WTC11 (cell line): Measurements from ENCODE around the gene SPINK13. TPM values are rescaled to one million over a fixed set of nuclear protein-coding genes. Genes with fewer than 3 reads are reported as not detected.
"Not testable (repeated sequence)": the region's sequence is repeated elsewhere in the genome, so short reads cannot be mapped to it uniquely, and the experiment has no call there.

Source experiments
- ATAC-seq: fragments of 200-7000 bp; cut with Tn5 transposase; 2 replicates; pipeline ENCODE4 v1.10.0; 2021; ENCODE audit warnings: mild to moderate bottlenecking, moderate library complexity
- CTCF ChIA-PET: fragments of 300-600 bp; sonication (Branson Sonifier 250); formaldehyde crosslinking; loops from one replicate; lab custom pipeline; 2021; ENCODE audit warnings: antibody characterized with exemption; lab: Charles Lee
- POLR2A ChIA-PET: fragments of 350-600 bp; sonication (Branson Sonifier 250); formaldehyde crosslinking; loops from one replicate; lab custom pipeline; 2021; ENCODE audit warnings: antibody characterized with exemption; lab: Charles Lee
- DNase-seq: peaks from one replicate; pipeline ENCODE4 v3.0.0; 2021; ENCODE audit warnings: low spot score
- H3K27ac Mint-ChIP-seq: 2 replicates; pipeline ENCODE4 v1.8.0; 2021; ENCODE audit warnings: mixed read lengths
- H3K27me3 Mint-ChIP-seq: 2 replicates; pipeline ENCODE4 v1.8.0; 2021; ENCODE audit warnings: low read depth, mild to moderate bottlenecking, moderate library complexity, mixed read lengths
- H3K36me3 Mint-ChIP-seq: 2 replicates; pipeline ENCODE4 v1.8.0; 2021; ENCODE audit warnings: mixed read lengths
- H3K4me1 Mint-ChIP-seq: 2 replicates; pipeline ENCODE4 v1.8.0; 2022; ENCODE audit warnings: mixed read lengths
- H3K4me3 Mint-ChIP-seq: 2 replicates; pipeline ENCODE4 v1.8.0; 2021; ENCODE audit warnings: mild to moderate bottlenecking, moderate library complexity, mixed read lengths
- H3K9me3 Mint-ChIP-seq: 2 replicates; pipeline ENCODE4 v1.8.0; 2021; ENCODE audit warnings: mixed read lengths
- AFF4 ChIP-seq: sonication (generic); formaldehyde crosslinking; IDR thresholded peaks from 2 replicates; pipeline ENCODE4 v1.8.1; 2023; ENCODE audit warnings: mild to moderate bottlenecking, missing genetic modification reagents, borderline replicate concordance
- ETV6 ChIP-seq: sonication (generic); formaldehyde crosslinking; IDR thresholded peaks from 2 replicates; pipeline ENCODE4 v1.8.1; 2022; ENCODE audit warnings: mild to moderate bottlenecking, missing genetic modification reagents
- GTF2I ChIP-seq: fragments of 250-450 bp; sonication (Bioruptor Pico); conservative IDR thresholded peaks from 2 replicates; pipeline ENCODE4 v1.4.0; 2021; ENCODE audit warnings: mild to moderate bottlenecking
- JAZF1 ChIP-seq: fragments of 250-450 bp; sonication (Bioruptor Pico); IDR thresholded peaks from 2 replicates; pipeline ENCODE4 v1.9.0; 2021; ENCODE audit warnings: moderate library complexity, mild to moderate bottlenecking, inconsistent platforms
- JUN ChIP-seq: sonication (generic); formaldehyde crosslinking; IDR thresholded peaks from 2 replicates; pipeline ENCODE4 v1.8.0; 2023; ENCODE audit warnings: mild to moderate bottlenecking, missing genetic modification reagents
- KAT7 ChIP-seq: sonication (generic); formaldehyde crosslinking; IDR thresholded peaks from 2 replicates; pipeline ENCODE4 v1.8.1; 2023; ENCODE audit warnings: missing genetic modification reagents, mild to moderate bottlenecking, borderline replicate concordance
- NFATC4 ChIP-seq: fragments of 250-450 bp; sonication (Bioruptor Pico); IDR thresholded peaks from 2 replicates; pipeline ENCODE4 v1.9.0; 2021; ENCODE audit warnings: mild to moderate bottlenecking
- NFYB ChIP-seq: sonication (generic); formaldehyde crosslinking; conservative IDR thresholded peaks from 2 replicates; pipeline ENCODE4 v1.8.0; 2022; ENCODE audit warnings: low read depth, missing genetic modification reagents
- NR3C1 ChIP-seq: sonication (generic); formaldehyde crosslinking; conservative IDR thresholded peaks from 2 replicates; pipeline ENCODE4 v1.8.1; 2023; ENCODE audit warnings: low read depth, mild to moderate bottlenecking, missing genetic modification reagents
- PRDM15 ChIP-seq: sonication (generic); formaldehyde crosslinking; IDR thresholded peaks from 2 replicates; pipeline ENCODE4 v1.8.0; 2022; ENCODE audit warnings: missing genetic modification reagents
- RORB ChIP-seq: fragments of 250-450 bp; sonication (Bioruptor Pico); IDR thresholded peaks from 2 replicates; pipeline ENCODE4 v1.9.0; 2021; ENCODE audit warnings: mild to moderate bottlenecking
- ZNF396 ChIP-seq: fragments of 250-450 bp; sonication (Bioruptor Pico); IDR thresholded peaks from 2 replicates; pipeline ENCODE4 v1.8.0; 2021; ENCODE audit warnings: mild to moderate bottlenecking, moderate library complexity, borderline replicate concordance
- ZNF532 ChIP-seq: fragments of 250-450 bp; sonication (Bioruptor Pico); IDR thresholded peaks from 2 replicates; pipeline ENCODE4 v1.9.0; 2021; ENCODE audit warnings: mild to moderate bottlenecking, borderline replicate concordance
- total RNA-seq: library from RNA; stranded (reverse); gene quantifications from 3 replicates; pipeline ENCODE4 v1.2.3, GENCODE V29; 2021

SPINK13 gene
- total RNA-seq, 1 experiment from 2014 or later: 0.17 TPM

GRCh38 chr5:148259288-148259687 is 9.3 kb upstream of the SPINK13 start (continued):
- no peak for TF ChIP-seq AFF4 (CRISPR knock-in tag)
- no peak for TF ChIP-seq NR3C1 (CRISPR knock-in tag)
- no peak for TF ChIP-seq JAZF1 (CRISPR knock-in tag)
- TF ChIP-seq RORB (CRISPR knock-in tag): no peak
- no peak for TF ChIP-seq KAT7 (CRISPR knock-in tag)
- no peak for TF ChIP-seq NFYB (CRISPR knock-in tag)
- TF ChIP-seq ETV6 (CRISPR knock-in tag): no peak

- no peak overlapping the region for H3K27ac Mint-ChIP-seq
- peaks cover 10% of the 10 kb centered on the region for H3K36me3 Mint-ChIP-seq
Measured at GRCh38 chr5:148261221-148261620, 7.4 kb upstream of the SPINK13 start.

GRCh38 chr5:148267962-148268361 is 632 bp upstream of the SPINK13 start:
- no peaks in the 10 kb centered on the region for H3K36me3 Mint-ChIP-seq
- H3K27ac Mint-ChIP-seq: no peak overlapping the region
- no peaks in the 10 kb centered on the region for H3K4me1 Mint-ChIP-seq
- H3K27me3 Mint-ChIP-seq: no peaks in the 10 kb centered on the region; the same call in 1 of the 2 replicates
- POLR2A ChIA-PET: interaction anchor here (0.5 kb wide), 1 partner anchor 171 kb away, joined by 4 read pairs; no protein-coding TSS in a partner anchor
- no peak overlapping the region for H3K4me3 Mint-ChIP-seq
- peaks cover 8% of the 10 kb centered on the region for H3K9me3 Mint-ChIP-seq
- CTCF ChIA-PET: interaction anchor here (0.6 kb wide), 1 partner anchor 30 kb away, joined by 3 read pairs; no protein-coding TSS in a partner anchor
- ATAC-seq (no peak), DNase-seq (no peak)
- TF ChIP-seq GTF2I (CRISPR knock-in tag) (no peak), NFATC4 (CRISPR knock-in tag) (no peak), PRDM15 (no peak), KAT7 (CRISPR knock-in tag) (no peak), ZNF396 (CRISPR knock-in tag) (no peak)

More at GRCh38 chr5:148261221-148261620, 7.4 kb upstream of the SPINK13 start:
- Mint-ChIP-seq H3K27me3 (peaks cover 3% of the 10 kb centered on the region; the same call in 1 of the 2 replicates), H3K4me1 (no peaks in the 10 kb centered on the region), H3K4me3 (no peak overlapping the region), H3K9me3 (peaks cover 32% of the 10 kb centered on the region)
- DNase-seq (no peak), ATAC-seq (no peak)
- no peak for TF ChIP-seq GTF2I (CRISPR knock-in tag)
- TF ChIP-seq ZNF532: no peak
- no peak for TF ChIP-seq JUN
- CTCF ChIA-PET: no interaction called here
- POLR2A ChIA-PET: no interaction called here

GRCh38 chr5:148275129-148275528 is 6.5 kb downstream of the SPINK13 start:
- H3K36me3 Mint-ChIP-seq, H3K4me1 Mint-ChIP-seq, H3K4me3 Mint-ChIP-seq, H3K27ac Mint-ChIP-seq, DNase-seq, H3K27me3 Mint-ChIP-seq, CTCF ChIA-PET, POLR2A ChIA-PET, ATAC-seq: not testable (repeated sequence)
- H3K9me3 Mint-ChIP-seq: peaks cover 27% of the 10 kb centered on the region
